Suppressor macrophage treated with lipopolysaccharide for 4 hours (primary cell): Measurements from ENCODE around the gene DNAJC17.

Experiments used
- DNase-seq: peaks from one replicate; pipeline ENCODE4 v3.0.0-alpha.2; 2020

Gene DNAJC17

GRCh38 chr15:40807028-40807887 lies at the start of gene DNAJC17, which contains the start of gene ZFYVE19:
Gene DNAJC17, minus strand, starts transcription at chr15:40807473. Its CDS starts 27 bp downstream, at chr15:40807446.
Gene ZFYVE19, plus strand, starts transcription at chr15:40807089. Its CDS starts 501 bp downstream, at chr15:40807590.
- peak; percentile 99 for DNase-seq

GRCh38 chr15:40856746-40857145 lies 49.5 kb upstream of the DNAJC17 start:
- no peak for DNase-seq

- no peak for DNase-seq
Observed at GRCh38 chr15:40855706-40856234, 48.5 kb upstream of the DNAJC17 start.

- no peak for DNase-seq
Observed at GRCh38 chr15:40854161-40854560, 46.9 kb upstream of the DNAJC17 start.

- no peak for DNase-seq
Observed at GRCh38 chr15:40853241-40853890, 46.1 kb upstream of the DNAJC17 start.

GRCh38 chr15:40852529-40852928 lies 45.3 kb upstream of the DNAJC17 start:
- DNase-seq = no peak

GRCh38 chr15:40850576-40851112 lies 43.4 kb upstream of the DNAJC17 start:
- DNase-seq = no peak

GRCh38 chr15:40847223-40847961 lies 40.1 kb upstream of the DNAJC17 start:
- peak; percentile 87 for DNase-seq

GRCh38 chr15:40846841-40847222 lies 39.6 kb upstream of the DNAJC17 start:
- DNase-seq = peak; percentile 53

- no peak for DNase-seq
Observed at GRCh38 chr15:40845511-40846284, 38.4 kb upstream of the DNAJC17 start.

- DNase-seq = peak; percentile 37
Observed at GRCh38 chr15:40845036-40845435, 37.8 kb upstream of the DNAJC17 start.

GRCh38 chr15:40844696-40845030 lies 37.4 kb upstream of the DNAJC17 start:
- DNase-seq = peak; percentile 44

GRCh38 chr15:40843885-40844695 lies 36.8 kb upstream of the DNAJC17 start, which contains the start of gene SPINT1:
Gene SPINT1, plus strand, starts transcription at chr15:40844048. Its CDS starts 507 bp downstream, at chr15:40844555.
- DNase-seq = peak; percentile 57

- DNase-seq = no peak
Observed at GRCh38 chr15:40843261-40843884, 36.1 kb upstream of the DNAJC17 start.

GRCh38 chr15:40841741-40842140 lies 34.5 kb upstream of the DNAJC17 start:
- no peak for DNase-seq

GRCh38 chr15:40838756-40839155 lies 31.5 kb upstream of the DNAJC17 start:
- no peak for DNase-seq

- no peak for DNase-seq
Observed at GRCh38 chr15:40836020-40836419, 28.7 kb upstream of the DNAJC17 start.

- no peak for DNase-seq
Observed at GRCh38 chr15:40832903-40833302, 25.6 kb upstream of the DNAJC17 start.

GRCh38 chr15:40831861-40832260 lies 24.6 kb upstream of the DNAJC17 start:
- DNase-seq = no peak

GRCh38 chr15:40830884-40831283 lies 23.6 kb upstream of the DNAJC17 start:
- no peak for DNase-seq

- no peak for DNase-seq
Observed at GRCh38 chr15:40829115-40829514, 21.8 kb upstream of the DNAJC17 start.
